K562 (cell line): Measurements from ENCODE around the gene APOM. TPM values are rescaled to one million over a fixed set of nuclear protein-coding genes. Genes with fewer than 3 reads are reported as not detected.

Source experiments
- ADNP ChIP-seq: fragments of 200-800 bp; sonication (Bioruptor generic); IDR thresholded peaks from 2 replicates; pipeline ENCODE4 v1.6.1; 2016; ENCODE audit warnings: missing genetic modification characterization, missing compliant biosample characterization
- BRD9 ChIP-seq: fragments of 450-650 bp; IDR thresholded peaks from 2 replicates; pipeline ENCODE4 v1.6.1; 2018; ENCODE audit warnings: low read depth; ENCODE audit not compliant: partially characterized antibody
- CREB1 ChIP-seq, 2 experiments: sonication (generic) in 1 of 2; formaldehyde crosslinking in 1 of 2; IDR thresholded peaks; 2 replicates each; pipeline versions ENCODE4 v1.6.1 to v1.8.0; 2012 to 2022; ENCODE audit warnings: inconsistent platforms in 1 of 2, mild to moderate bottlenecking in 1 of 2, missing genetic modification reagents in 1 of 2, moderate library complexity in 1 of 2
- EHMT2 ChIP-seq: fragments of 450-650 bp; IDR thresholded peaks from 2 replicates; pipeline ENCODE4 v1.6.1; 2018; ENCODE audit warnings: antibody characterized with exemption
- HINFP ChIP-seq: fragments of 450-650 bp; conservative IDR thresholded peaks from 2 replicates; pipeline ENCODE4 v1.6.1; 2016; ENCODE audit warnings: missing genetic modification characterization, low read depth, mild to moderate bottlenecking, control low read depth, missing compliant biosample characterization
- HNRNPUL1 ChIP-seq: fragments of 200-400 bp; formaldehyde crosslinking; IDR thresholded peaks from 2 replicates; pipeline ENCODE4 v1.6.1; 2017; ENCODE audit warnings: low read length
- PATZ1 ChIP-seq: fragments of 250-450 bp; sonication (Bioruptor Pico); IDR thresholded peaks from 2 replicates; pipeline ENCODE4 v1.5.0; 2020; ENCODE audit warnings: mild to moderate bottlenecking, borderline replicate concordance
- RFX7 ChIP-seq: fragments of 250-450 bp; sonication (Bioruptor Pico); IDR thresholded peaks from 2 replicates; pipeline ENCODE4 v1.5.1; 2021; ENCODE audit warnings: mild to moderate bottlenecking
- SIRT6 ChIP-seq: IDR thresholded peaks from one replicate; pipeline ENCODE4 v1.6.1; 2012; ENCODE audit warnings: low read depth, mild to moderate bottlenecking, control low read depth, inconsistent platforms, low read length, moderate library complexity
- SMAD4 ChIP-seq: fragments of 250-450 bp; sonication (Bioruptor Pico); conservative IDR thresholded peaks from 2 replicates; pipeline ENCODE4 v1.8.0; 2021; ENCODE audit warnings: inconsistent platforms, mild to moderate bottlenecking, moderate library complexity
- STAT5B ChIP-seq: fragments of 250-450 bp; sonication (Bioruptor Pico); IDR thresholded peaks from 2 replicates; pipeline ENCODE4 v1.8.0; 2021; ENCODE audit warnings: mild to moderate bottlenecking, inconsistent platforms
- TAF1 ChIP-seq: IDR thresholded peaks from 2 replicates; pipeline ENCODE4 v1.6.1; 2011; ENCODE audit warnings: mild to moderate bottlenecking, low read length, moderate library complexity; ENCODE audit not compliant: insufficient read depth, control insufficient read depth, severe bottlenecking; ENCODE audit errors: extremely low read depth
- TEAD4 ChIP-seq, 2 experiments: sonication (generic) in 1 of 2; formaldehyde crosslinking in 1 of 2; IDR thresholded peaks; 2 replicates each; pipeline versions ENCODE4 v1.6.1 to v1.8.0; 2012 to 2022; ENCODE audit warnings: borderline replicate concordance in 1 of 2, inconsistent platforms in 1 of 2, low read length in 1 of 2, mild to moderate bottlenecking in 1 of 2, missing genetic modification reagents in 1 of 2
- XRCC4 ChIP-seq: IDR thresholded peaks from one replicate; pipeline ENCODE4 v1.6.1; 2011; ENCODE audit not compliant: insufficient read depth, insufficient read length; ENCODE audit errors: extremely low read depth
- ZBTB43 ChIP-seq: sonication (generic); formaldehyde crosslinking; IDR thresholded peaks from 2 replicates; pipeline ENCODE4 v1.8.0; 2023; ENCODE audit warnings: mild to moderate bottlenecking, missing genetic modification reagents
- ZNF165 ChIP-seq: fragments of 250-450 bp; sonication (Bioruptor Pico); IDR thresholded peaks from 2 replicates; pipeline ENCODE4 v1.4.0; 2020; ENCODE audit warnings: borderline replicate concordance
- ZNF174 ChIP-seq: fragments of 250-450 bp; sonication (Bioruptor Pico); IDR thresholded peaks from 2 replicates; pipeline ENCODE4 v1.4.0; 2020; ENCODE audit warnings: mild to moderate bottlenecking
- ZNF212 ChIP-seq: fragments of 450-650 bp; formaldehyde crosslinking; IDR thresholded peaks from 2 replicates; pipeline ENCODE4 v1.4.0; 2020; ENCODE audit warnings: mild to moderate bottlenecking
- ZNF644 ChIP-seq: fragments of 200-800 bp; sonication (Bioruptor generic); IDR thresholded peaks from 2 replicates; pipeline ENCODE4 v1.6.1; 2016; ENCODE audit warnings: low read depth, missing genetic modification characterization, missing compliant biosample characterization
- ZNF778 ChIP-seq: fragments of 450-650 bp; formaldehyde crosslinking; IDR thresholded peaks from 2 replicates; pipeline ENCODE4 v1.4.0; 2020; ENCODE audit warnings: mild to moderate bottlenecking, moderate library complexity
- polyA plus RNA-seq, 8 experiments: library from polyadenylated mRNA; depleted of rRNA in 4 of 8; stranded (reverse) in 5 of 8; unstranded in 3 of 8; fragments of >200 nt; fragmentation: Nextera tagmentation in 2 of 8; fragmentation: Illumina TruSeq in 1 of 8; extraction: Ambion mirVana in 2 of 8; extraction: Trizol in 1 of 8; gene quantifications; 2 replicates each; pipeline versions ENCODE4 v1.2.1 to v1.2.3, GENCODE V29; 2011 to 2014; ENCODE audit warnings: inconsistent platforms in 1 of 8, missing spikeins in 1 of 8
- total RNA-seq, 7 experiments: library from RNA; depleted of rRNA in 6 of 7; stranded (reverse); fragments of >200 nt in 6 of 7; fragmentation: Illumina TruSeq in 2 of 7; extraction: Trizol in 2 of 7; gene quantifications; 2 replicates each; pipeline versions ENCODE4 v1.2.1 to v1.2.3, GENCODE V29; 2011 to 2021; ENCODE audit warnings: low replicate concordance in 1 of 7

APOM gene
- total and polyA plus RNA-seq, 9 of the 15 experiments (the other 6 are each of a cell fraction or from before 2014, with no cell fraction given), result 5.7 to 24.3 (median 10.4) TPM

- TF ChIP-seq PATZ1 (CRISPR knock-in tag) (no peak), CREB1 (IDR thresholded peaks at IDR 0.05) (no peak), CREB1 (CRISPR knock-in tag; IDR thresholded peaks at IDR 0.05) (peak; percentile 33; the same call in 1 of the 2 replicates), SIRT6 (no peak), HNRNPUL1 (no peak), ZNF644 (tag) (no peak; the same call in 1 of the 2 replicates), SMAD4 (CRISPR knock-in tag) (peak; percentile 58), ZNF212 (no peak), TAF1 (peak; percentile 19), XRCC4 (no peak), BRD9 (no peak), ZNF165 (CRISPR knock-in tag) (peak; percentile 90), TEAD4 (IDR thresholded peaks at IDR 0.05; ENCODE audit: low read length) (no peak; the same call in none of the 2 replicates), TEAD4 (CRISPR knock-in tag; IDR thresholded peaks at IDR 0.05; ENCODE audit: borderline replicate concordance) (0 out of 2 replicates have a peak, but pooled peaks have one; percentile 12), STAT5B (CRISPR knock-in tag) (no peak), HINFP (tag) (no peak), ADNP (tag) (no peak), ZNF174 (no peak), RFX7 (CRISPR knock-in tag) (no peak), EHMT2 (peak; percentile 95), ZBTB43 (CRISPR knock-in tag) (no peak), ZNF778 (peak; percentile 94; the same call in 1 of the 2 replicates)
Measured at GRCh38 chr6:31659649-31660380, 4.1 kb downstream of the APOM start (continued).
